OCI-LY7 (cell line): ENCODE results near the gene AKAP5. TPM values are rescaled to one million over a fixed set of nuclear protein-coding genes. Genes with fewer than 3 reads are reported as not detected.

Source experiments
- BruUV-seq: library from RNA; stranded (reverse); fragments of 400-500 nt; replicated peaks from 2 replicates; lab custom pipeline; 2021; lab: Mats Ljungman, UMichigan
- CTCF ChIA-PET: fragments of 300-600 bp; sonication (Branson Sonifier 250); formaldehyde crosslinking; loops from one replicate; lab custom pipeline; 2022; ENCODE audit warnings: antibody characterized with exemption; ENCODE audit not compliant: unreplicated experiment; lab: Charles Lee
- POLR2A ChIA-PET: fragments of 300-600 bp; sonication (Branson Sonifier 250); formaldehyde crosslinking; loops from one replicate; lab custom pipeline; 2022; ENCODE audit warnings: antibody characterized with exemption; lab: Charles Lee
- DNase-seq: peaks from one replicate; pipeline ENCODE4 v3.0.0-alpha.2; 2015; ENCODE audit warnings: low spot score
- H2AFZ ChIP-seq: fragments of 200-600 bp; sonication (generic), shearing (Covaris generic); 2 replicates; pipeline ENCODE4 v1.6.1; 2014; ENCODE audit warnings: mild to moderate bottlenecking, antibody characterized with exemption, low read length, moderate library complexity
- H3K27ac ChIP-seq: fragments of 200-600 bp; sonication (generic); 2 replicates; pipeline ENCODE4 v1.5.1; 2014; ENCODE audit warnings: mixed run types, low read depth, mild to moderate bottlenecking, moderate library complexity, low read length, inconsistent platforms; ENCODE audit not compliant: poor library complexity, severe bottlenecking
- H3K36me3 ChIP-seq: fragments of 200-600 bp; sonication (generic); 2 replicates; pipeline ENCODE4 v1.6.1; 2014; ENCODE audit warnings: mild to moderate bottlenecking, antibody characterized with exemption, low read length, moderate library complexity, mixed read lengths; ENCODE audit not compliant: insufficient read depth
- H3K4me1 ChIP-seq: fragments of 200-600 bp; sonication (generic); 2 replicates; pipeline ENCODE4 v1.5.1; 2014; ENCODE audit warnings: mild to moderate bottlenecking, low read length; ENCODE audit not compliant: insufficient read depth, poor library complexity, severe bottlenecking
- H3K4me2 ChIP-seq: fragments of 200-600 bp; sonication (generic); 2 replicates; pipeline ENCODE4 v1.6.1; 2014; ENCODE audit warnings: mild to moderate bottlenecking, low read length
- H3K4me3 ChIP-seq: fragments of 200-600 bp; sonication (generic); 2 replicates; pipeline ENCODE4 v1.5.1; 2014; ENCODE audit warnings: mild to moderate bottlenecking, low read depth, low read length; ENCODE audit not compliant: poor library complexity, severe bottlenecking
- H3K79me2 ChIP-seq: fragments of 200-600 bp; sonication (generic); 2 replicates; pipeline ENCODE4 v1.6.1; 2016; ENCODE audit warnings: low read depth, mild to moderate bottlenecking, low read length, moderate library complexity, mixed read lengths; ENCODE audit not compliant: insufficient read depth
- H3K9me2 ChIP-seq: fragments of 200-600 bp; sonication (generic); 2 replicates; pipeline ENCODE4 v1.6.1; 2016; ENCODE audit warnings: mild to moderate bottlenecking, low read length, mixed read lengths; ENCODE audit not compliant: insufficient read depth
- H3K9me3 ChIP-seq: fragments of 200-600 bp; sonication (generic); 2 replicates; pipeline ENCODE4 v1.6.1; 2014; ENCODE audit warnings: mild to moderate bottlenecking, mixed run types, low read length, mixed read lengths
- H4K20me1 ChIP-seq: fragments of 200-600 bp; sonication (generic); 2 replicates; pipeline ENCODE4 v1.6.1; 2014; ENCODE audit warnings: mild to moderate bottlenecking, antibody characterized with exemption, low read length, moderate library complexity, mixed read lengths; ENCODE audit not compliant: insufficient read depth
- CTCF ChIP-seq: fragments of 200-600 bp; sonication (generic); conservative IDR thresholded peaks from 2 replicates; pipeline ENCODE4 v1.5.1; 2014; ENCODE audit warnings: mild to moderate bottlenecking, antibody characterized with exemption, low read length, moderate library complexity, mixed read lengths
- EZH2phosphoT487 ChIP-seq: fragments of 200-600 bp; sonication (generic); IDR thresholded peaks from 2 replicates; pipeline ENCODE4 v1.6.1; 2018; ENCODE audit warnings: low read depth, borderline replicate concordance, mild to moderate bottlenecking, mixed run types, antibody characterized with exemption, low read length, moderate library complexity, mixed read lengths
- intact Hi-C: fragments of 100-400 bp; cut with micrococcal nuclease; formaldehyde crosslinking; loops from one replicate; pipeline ENCODE4 v1.10.0; 2022; ENCODE audit not compliant: unreplicated experiment
- total RNA-seq, 2 experiments: library from RNA; depleted of rRNA in 1 of 2; stranded (reverse); fragments of >200 nt in 1 of 2; shearing (Covaris generic) in 1 of 2; gene quantifications; 2 replicates each; pipeline ENCODE4 v1.2.3, GENCODE V29; 2014 to 2022

Gene AKAP5
- total RNA-seq, 2 experiments from 2014 or later: 0.57 to 0.92 TPM

DNA sequence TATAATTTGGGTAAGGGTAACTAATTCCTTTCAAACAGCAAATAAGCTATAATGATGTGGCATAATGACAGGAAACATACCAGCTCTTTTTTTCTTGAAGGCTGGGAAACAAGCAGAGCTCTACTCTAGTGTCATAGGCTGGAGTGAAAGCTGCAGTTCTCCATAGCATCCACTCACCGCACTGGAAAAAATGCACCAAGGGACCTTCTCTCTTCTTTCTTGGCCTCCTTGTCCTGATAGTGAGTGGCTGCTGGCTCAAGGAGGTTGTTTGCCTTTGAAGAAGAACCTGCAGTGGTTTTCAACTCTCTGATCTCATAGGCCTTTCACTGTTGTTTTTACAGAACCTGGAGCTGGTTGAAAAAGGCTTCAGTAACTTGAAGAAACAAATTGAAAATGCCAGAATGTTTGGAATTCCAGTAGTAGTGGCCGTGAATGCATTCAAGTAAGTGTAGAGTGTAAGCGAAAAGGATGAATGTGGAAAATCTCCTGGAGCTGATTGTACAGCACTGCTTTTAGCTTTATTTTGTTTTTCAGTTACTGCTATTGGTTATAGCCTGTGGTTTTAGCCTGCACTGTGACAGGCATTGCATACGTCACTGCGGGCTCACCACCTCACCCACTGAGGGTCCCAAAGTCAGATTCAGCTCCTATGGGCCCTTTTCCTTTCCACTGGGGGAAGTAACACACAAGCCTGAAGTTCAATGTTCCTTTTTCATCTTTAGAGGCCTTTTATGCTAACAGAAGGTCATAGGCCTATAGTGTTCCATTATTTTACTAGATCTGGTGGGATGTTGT lies 17.2 kb upstream of the AKAP5 start:
- TSS peak; percentile 33 for BruUV-seq
- H3K27ac ChIP-seq: no peak overlapping the region
- CTCF ChIA-PET: interaction anchor here (0.6 kb wide), 1 partner anchor 467 kb away, joined by 8 read pairs; no protein-coding TSS in a partner anchor

GRCh38 chr14:64450255-64450654 lies 15.0 kb upstream of the AKAP5 start:
- DNase-seq: peak; percentile 60
- intact Hi-C loops: no loop called here
- TF ChIP-seq CTCF (no peak), EZH2phosphoT487 (no peak)
- CTCF ChIA-PET: no interaction called here
- peak overlapping the region; percentile 14 for H3K27ac ChIP-seq
- BruUV-seq: no TSS peak
- no peaks in the 10 kb centered on the region for H4K20me1 ChIP-seq
- H3K4me3 ChIP-seq: no peak overlapping the region
- POLR2A ChIA-PET: no interaction called here
- H3K79me2 ChIP-seq: no peaks in the 10 kb centered on the region
- H2AFZ ChIP-seq: no peak overlapping the region
- H3K9me3 ChIP-seq: no peaks in the 10 kb centered on the region
- peaks cover 12% of the 10 kb centered on the region for H3K4me1 ChIP-seq
- no peaks in the 10 kb centered on the region for H3K9me2 ChIP-seq
- no peak overlapping the region for H3K4me2 ChIP-seq
- peaks cover 88% of the 10 kb centered on the region for H3K36me3 ChIP-seq

More for the DNA sequence above, 17.2 kb upstream of the AKAP5 start:
- no peak for TF ChIP-seq EZH2phosphoT487
- no peak for TF ChIP-seq CTCF
- intact Hi-C loops: no loop called here
- DNase-seq: no peak
- H2AFZ ChIP-seq: no peak overlapping the region
- H3K4me1 ChIP-seq: peaks cover 15% of the 10 kb centered on the region
- no peaks in the 10 kb centered on the region for H3K9me2 ChIP-seq
- no peak overlapping the region for H3K4me3 ChIP-seq
- H4K20me1 ChIP-seq: no peaks in the 10 kb centered on the region
- H3K79me2 ChIP-seq: no peaks in the 10 kb centered on the region
- peaks cover 88% of the 10 kb centered on the region for H3K36me3 ChIP-seq
- POLR2A ChIA-PET: interaction anchor here (1.5 kb wide), 1 partner anchor 15 kb away, joined by 6 read pairs; no protein-coding TSS in a partner anchor
- H3K9me3 ChIP-seq: no peaks in the 10 kb centered on the region
- no peak overlapping the region for H3K4me2 ChIP-seq

- intact Hi-C loops: no loop called here
- CTCF ChIA-PET: no interaction called here
- H3K27ac ChIP-seq: no peak overlapping the region
Measured at GRCh38 chr14:64454671-64455070, 10.6 kb upstream of the AKAP5 start.

More at GRCh38 chr14:64454671-64455070, 10.6 kb upstream of the AKAP5 start:
- H3K79me2 ChIP-seq: no peaks in the 10 kb centered on the region
- peaks cover 9% of the 10 kb centered on the region for H3K4me1 ChIP-seq
- BruUV-seq: no TSS peak
- H4K20me1 ChIP-seq: no peaks in the 10 kb centered on the region
- H3K4me2 ChIP-seq: no peak overlapping the region
- no peak overlapping the region for H3K4me3 ChIP-seq
- DNase-seq: no peak
- peaks cover 93% of the 10 kb centered on the region for H3K36me3 ChIP-seq
- no peaks in the 10 kb centered on the region for H3K9me3 ChIP-seq
- POLR2A ChIA-PET: interaction anchor here (0.6 to 1.2 kb wide), 2 partner anchors 9 to 525 kb away, joined by 3 read pairs; no protein-coding TSS in a partner anchor
- H3K9me2 ChIP-seq: no peaks in the 10 kb centered on the region
- no peak for TF ChIP-seq CTCF
- TF ChIP-seq EZH2phosphoT487: no peak
- H2AFZ ChIP-seq: no peak overlapping the region
